Ecto neural progenitor cell (in vitro differentiated cells): Measurements from ENCODE around the gene TCF3.

Experiments used
- DNase-seq: peaks from one replicate; pipeline ENCODE4 v3.0.0-alpha.2; 2018; ENCODE audit warnings: low spot score

TCF3 gene

DNA sequence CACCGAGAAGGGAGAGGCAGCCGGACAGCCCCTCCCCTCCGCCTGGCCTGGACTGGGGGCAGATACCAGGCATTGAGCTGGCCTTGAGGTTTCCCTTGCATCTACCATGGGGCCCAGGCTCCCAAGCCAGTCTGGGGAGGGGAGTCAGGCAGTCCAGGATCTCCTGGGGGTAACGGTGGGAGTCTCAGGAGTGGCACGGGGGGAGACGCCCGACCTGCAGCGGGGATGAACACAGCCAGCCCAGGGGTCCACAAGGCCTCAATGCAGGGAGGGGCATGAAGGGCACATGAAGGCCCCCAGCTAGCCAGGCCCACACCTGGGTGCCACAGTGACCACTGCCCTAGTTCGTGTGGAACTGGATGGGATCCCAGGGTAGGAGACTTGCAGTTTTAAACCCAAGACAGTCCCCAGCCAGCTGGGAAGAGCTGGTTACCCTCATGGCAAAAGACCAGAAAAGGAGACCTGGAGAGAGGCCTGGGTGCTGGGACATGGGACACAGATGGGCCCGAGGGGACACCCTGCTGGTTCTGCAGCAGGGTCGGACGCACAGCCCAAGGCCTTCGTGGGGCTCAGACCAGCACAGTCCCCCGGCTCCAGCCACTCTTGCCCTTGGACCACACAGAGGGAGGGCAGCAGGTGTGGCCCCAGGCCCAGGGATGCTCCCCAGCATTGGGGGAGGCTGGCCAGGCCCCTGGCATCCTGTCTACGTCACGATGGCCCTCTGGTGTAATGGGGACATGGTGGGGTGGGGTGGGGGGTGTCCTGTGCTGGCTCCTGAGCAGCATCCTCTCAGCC is 42.5 kb downstream of the TCF3 start:
- DNase-seq: no peak

DNA sequence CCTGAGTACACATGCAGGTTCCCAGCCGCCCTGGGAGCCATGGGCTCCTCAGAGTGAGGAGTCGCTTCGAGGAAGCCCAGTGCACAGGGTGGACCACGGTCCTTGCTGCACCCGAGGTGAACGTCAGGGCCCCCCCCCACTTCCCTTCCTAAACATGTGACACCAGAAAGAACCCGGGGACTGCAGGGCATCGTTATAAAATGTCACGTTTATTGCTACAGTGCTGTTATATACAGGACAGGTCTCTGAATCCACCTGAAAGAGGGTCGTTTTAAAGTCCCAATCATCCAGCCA is 43.4 kb downstream of the TCF3 start:
- DNase-seq: no peak

DNA sequence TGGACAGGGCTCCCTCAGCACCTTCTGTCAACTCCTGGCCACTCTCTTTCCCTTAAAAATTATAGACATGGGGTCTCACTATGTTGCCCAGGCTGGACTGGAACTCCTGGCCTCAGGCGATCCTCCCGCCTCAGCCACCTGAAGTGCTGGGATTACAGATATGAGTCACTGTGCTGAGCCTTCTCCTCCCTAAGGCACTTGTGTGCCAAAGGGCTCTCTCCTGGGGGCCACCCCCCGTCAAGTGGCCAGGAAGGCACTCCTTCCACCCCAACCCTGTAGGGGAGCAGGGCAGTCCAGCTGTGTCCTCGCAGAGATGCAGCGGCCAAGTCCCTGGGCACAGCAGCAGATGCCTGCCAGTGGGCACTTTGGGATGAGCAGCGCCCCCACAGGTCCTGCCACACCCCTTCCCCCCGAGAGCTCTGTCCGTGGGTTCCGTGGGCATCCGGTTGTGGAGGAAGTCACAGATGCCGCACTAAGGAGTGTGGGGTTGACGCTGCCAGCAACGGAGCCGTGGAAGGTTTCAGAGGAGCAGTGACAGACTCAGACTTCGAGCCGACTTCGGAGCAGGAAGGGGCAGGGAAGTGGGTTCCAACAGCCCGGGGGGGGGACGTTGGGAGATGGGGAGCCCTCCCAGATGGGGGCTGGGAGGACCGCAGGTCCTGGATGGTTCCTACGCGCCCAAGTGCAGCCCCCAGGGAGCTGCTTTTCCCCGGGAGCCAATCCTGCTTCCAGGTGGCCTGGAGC is 43.9 kb downstream of the TCF3 start:
- DNase-seq: no peak

DNA sequence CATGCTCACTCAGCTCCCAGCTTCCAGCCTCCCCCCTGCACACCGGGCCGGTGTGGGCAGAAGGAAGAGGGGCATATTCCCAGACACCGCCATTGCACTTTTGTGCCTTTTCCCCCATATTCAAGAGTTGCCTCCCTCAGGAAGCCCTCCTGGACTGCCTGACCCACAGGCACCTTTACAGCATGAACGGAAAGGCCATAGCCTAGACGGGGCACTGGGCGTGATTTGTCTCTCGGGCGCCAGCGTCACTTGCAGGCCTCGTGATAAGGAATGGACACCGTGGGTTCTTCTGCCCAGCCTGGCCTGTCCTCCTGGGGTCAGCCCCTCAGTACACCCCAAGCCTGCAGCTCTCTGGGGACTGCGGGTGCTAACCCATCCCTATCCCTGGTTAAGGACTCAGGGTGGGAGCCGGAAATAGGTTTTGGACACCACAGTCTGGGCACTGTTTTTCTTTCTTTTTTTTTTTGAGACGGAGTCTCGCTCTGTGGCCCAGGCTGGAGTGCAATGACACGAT is 46.2 kb downstream of the TCF3 start:
- DNase-seq: no peak

DNA sequence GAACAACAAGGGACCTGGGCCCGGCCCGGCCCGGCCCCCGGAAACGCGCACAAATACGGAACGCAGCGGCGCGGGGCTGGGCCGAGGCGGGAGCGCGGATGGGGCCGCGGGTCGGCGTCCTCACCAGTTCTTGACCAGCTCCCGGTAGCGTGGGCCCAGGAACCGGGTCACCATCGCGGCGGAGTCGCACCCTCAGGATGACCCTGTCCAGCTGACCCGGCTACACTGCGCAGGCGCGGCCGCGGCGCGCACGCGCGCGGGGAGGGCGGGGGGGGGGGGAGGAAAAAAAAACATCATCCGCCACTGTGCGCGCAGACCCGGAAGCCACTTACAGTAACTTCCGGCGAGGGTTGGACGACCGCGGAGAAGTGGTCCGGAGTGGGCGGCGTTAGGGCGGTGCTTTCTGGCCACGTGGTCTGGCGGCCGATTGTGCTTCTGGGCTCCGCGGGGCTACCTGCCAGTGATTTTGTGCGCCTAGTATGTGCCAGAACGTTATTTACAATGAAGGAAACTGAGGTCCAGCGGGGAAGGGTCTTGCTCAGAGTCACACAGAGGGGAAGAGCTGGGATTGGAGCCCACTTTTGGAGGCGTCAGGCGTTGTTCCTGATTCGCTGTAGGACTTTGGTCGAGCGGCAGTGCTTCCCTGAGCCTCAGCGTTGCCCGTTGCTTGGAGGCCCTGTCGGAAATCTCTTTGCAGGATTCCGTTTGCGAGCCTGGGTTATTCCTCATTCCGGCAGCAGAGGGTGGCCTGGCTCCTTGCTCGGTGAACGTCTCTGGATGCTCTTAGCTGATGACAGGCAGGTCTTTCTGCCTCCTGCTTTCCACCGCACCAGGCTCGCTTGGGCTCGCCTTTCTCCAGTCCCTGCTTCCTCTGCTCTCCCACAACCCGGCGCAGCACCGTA is 46.9 kb downstream of the TCF3 start, which contains the start of gene UQCR11:
Gene UQCR11 (minus strand): TSS at position 227 of the 902 bp plus-strand sequence. CDS start 53 bp downstream, at position 174.
- peak; percentile 96 for DNase-seq

DNA sequence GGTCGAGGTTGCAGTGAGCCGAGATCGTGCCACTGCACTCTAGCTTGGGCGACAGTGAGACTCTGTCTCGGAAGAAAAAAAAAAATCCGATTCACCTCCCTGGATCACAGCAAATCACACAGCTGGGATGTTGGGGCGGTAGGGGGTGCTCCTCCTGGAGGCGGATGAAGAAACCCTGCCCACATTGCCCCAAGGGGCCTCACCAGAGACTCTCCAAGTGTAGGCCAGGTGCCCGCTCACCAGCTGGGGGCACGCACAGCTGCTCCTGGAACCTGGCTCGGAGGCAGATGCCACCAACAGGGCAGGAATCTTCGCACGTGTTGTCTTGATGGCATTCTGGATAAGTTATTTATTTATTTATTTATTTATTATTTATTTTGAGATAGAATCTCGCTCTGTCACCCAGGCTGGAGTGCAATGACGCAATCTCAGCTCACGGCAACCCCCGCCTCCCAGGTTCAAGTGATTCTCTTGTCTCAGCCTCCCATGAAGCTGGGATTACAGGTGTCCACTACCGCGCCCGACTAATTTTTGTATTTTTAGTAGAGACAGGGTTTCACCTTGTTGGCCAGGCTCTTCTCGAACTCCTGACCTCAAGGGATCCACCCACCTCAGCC is 50.2 kb downstream of the TCF3 start:
- DNase-seq: no peak

DNA sequence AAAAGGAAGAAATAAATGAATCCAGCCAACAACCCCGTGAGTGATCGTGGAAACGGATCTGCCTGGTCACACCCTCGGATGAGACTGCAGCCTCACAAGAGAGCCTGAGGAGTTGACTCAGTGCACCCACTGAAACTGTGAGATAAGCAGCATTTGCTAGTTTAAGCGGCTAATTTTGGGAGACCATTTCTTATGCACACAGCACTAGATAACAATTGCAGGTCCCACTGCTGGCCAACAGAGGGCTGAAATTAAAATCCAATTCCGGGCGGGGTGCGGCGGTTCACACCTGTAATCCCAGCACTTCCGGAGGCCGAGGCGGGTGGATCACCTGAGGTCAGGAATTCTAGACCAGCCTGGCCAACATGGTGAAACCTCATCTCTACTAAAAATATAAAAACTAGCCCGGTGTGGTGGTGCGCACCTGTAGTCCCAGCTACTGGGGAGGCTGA is 50.8 kb downstream of the TCF3 start:
- DNase-seq: no peak

DNA sequence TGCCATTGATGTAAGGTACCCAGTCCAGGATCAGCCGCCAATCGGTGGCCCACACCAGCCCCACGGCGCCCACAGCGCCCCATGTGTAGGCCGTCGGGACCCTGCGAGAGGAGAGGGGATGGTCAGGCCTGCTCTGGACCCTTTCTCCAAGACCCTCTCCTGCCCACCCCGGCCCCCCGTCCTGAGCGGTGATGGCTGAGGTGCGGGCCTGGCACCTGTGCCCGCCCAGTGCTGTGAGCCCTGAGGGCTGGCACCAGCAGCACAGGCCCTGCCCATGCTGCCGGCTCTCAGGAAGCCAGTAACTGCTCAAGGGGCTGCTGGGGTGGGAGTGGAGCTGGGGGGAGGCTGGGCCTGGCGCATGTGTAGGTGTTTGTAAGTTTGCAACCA is 53.0 kb downstream of the TCF3 start:
- no peak for DNase-seq

DNA sequence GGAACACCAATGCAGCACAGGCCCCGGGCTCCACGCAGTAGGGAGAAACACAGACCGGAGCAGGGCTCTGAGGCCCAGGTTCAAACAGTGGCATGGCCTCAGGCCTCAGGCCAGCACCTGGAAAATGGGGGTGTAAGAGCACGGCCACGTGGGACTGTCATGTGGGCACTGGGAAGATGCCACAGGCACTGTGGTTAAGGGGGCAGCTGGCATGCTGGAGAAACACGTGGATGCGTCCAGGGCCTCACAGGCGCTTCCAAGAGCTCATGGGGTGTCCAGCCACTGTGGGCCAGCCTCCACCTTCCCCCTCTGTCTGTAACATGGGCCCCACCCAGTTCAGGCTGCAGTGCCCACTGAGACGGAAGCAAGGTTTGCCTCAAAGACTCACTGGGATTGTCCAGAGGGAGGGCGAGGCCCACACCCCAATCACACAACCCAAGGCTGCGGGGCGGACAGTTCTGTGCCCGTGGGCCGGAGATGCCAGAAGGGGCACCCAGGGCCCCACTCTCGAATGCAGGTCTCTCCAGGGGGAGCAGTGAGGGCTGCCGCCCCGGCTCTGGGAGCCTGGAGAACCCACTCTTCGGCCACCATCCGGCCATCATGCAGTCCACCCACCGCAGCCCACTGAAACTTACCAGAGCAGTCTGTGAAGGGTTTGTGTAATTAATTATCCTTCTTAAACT is 53.5 kb downstream of the TCF3 start:
- no peak for DNase-seq

DNA sequence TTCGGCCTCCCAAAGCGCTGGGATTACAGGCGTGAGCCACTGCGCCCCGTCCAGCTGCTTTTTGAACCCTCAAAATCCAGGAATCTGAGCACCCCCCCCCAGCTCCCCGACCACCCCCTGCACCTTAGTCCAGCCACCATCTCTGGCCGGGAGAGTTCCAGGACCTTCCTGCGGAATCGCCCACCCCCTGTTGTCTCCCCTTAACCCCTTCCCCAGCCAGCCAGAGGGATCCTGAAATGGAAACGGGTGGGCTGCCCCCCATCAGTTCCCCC is 59.0 kb downstream of the TCF3 start:
- no peak for DNase-seq

DNA sequence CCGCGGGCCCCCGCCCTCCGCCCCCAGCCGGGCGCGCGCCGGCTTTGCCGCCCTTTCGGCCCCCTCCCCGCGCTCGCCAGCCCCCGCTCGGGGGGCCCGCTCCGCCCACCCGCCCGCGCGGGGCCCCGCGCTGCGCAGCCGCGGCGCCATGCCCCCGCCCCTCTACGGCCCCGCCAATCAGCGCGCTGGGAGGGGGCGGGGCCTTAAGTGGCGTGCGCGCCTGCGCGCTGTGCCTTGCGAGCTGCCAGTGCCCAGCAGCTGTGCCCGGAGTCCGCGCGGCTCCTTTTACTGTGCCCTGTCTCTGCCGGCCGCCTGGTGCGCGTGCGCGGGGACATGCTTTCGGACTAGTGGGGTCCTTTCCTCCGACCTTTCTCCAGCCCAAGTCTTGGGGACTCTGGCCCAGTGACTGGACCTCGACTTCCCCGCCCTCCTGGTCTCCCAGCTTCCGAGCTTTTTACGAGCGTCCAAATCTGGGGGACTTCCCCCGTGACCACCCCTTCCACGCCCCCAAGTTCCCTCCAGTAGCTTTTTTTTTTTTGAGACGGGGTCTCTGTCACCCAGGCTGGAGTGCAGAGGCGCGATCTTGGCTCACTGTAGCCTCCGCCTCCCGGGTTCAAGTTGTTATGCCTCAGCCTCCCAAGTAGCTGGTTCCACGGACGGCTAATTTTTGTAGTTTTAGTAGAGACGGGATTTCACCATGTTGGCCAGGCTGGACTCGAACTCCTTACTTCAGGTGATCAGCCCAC is 59.5 kb downstream of the TCF3 start, which contains the start of gene MBD3:
Gene MBD3 (minus strand): TSS at position 111 of the 746 bp plus-strand sequence. CDS start 234 bp downstream, outside the sequence.
- DNase-seq: peak; percentile 95

DNA sequence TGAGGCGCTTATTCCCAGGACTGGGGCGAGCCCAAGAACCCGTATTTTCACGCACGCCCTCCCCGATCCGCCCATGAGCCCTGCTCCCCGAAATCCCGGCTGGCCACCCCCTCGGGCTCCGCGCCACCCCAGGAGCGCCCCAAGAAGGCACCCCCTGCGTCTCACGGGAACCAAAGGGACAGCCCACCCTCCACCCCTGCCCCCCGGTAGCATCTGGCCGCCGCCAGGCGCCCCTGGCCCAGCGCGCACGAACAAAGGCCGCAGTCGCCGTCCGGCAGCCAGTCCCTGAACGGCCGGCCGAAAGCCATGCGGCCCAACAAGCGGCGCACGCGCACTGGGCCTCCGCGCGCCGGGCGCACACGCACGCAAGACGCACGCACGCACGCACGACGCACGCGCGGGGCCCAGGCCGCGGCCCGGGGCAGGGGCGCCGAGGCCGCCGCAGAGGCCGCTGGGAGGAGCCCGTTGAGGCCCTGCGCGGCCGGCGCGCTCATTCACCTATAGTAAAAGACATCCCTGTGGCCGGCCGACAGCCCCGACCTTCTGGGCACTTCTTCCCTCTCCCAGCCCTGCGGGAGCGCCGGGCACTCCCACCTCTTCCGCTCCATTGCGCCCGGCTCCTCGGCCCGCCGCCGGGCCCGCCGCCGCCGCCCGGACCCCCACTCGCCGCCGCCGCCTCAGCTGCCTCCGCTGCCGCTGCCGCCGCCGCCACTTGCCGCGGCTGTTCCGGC is 60.2 kb downstream of the TCF3 start:
- peak; percentile 91 for DNase-seq

DNA sequence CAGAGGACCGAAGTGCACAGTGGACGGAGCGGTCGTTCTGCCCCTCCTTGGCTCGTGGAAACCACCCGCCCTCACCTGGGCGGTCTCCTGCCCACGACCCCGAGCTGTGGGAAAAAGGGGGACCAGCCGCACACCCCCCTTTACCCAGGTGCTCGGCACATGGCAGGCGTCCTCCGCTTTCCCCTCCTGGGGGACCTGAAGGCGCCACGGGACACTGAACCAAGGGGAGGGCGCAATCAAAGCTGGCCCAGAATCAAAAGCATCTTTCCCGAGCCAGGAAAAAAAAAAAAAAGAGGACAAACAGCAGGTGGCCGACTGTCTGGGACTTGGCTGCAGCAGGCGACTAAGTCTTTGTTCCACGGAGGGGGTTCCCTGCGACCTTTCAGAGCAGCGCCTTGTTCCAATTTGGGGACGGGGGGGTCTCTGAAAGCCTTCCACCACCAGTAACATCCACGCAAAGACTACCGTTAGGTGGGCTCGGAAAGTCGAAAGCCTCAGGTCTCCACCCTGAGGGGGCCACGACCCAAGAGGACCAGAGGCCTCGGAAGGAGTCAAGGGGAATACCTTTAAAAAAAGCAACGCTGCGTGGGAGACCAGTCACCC is 60.9 kb downstream of the TCF3 start:
- DNase-seq: peak; percentile 58

DNA sequence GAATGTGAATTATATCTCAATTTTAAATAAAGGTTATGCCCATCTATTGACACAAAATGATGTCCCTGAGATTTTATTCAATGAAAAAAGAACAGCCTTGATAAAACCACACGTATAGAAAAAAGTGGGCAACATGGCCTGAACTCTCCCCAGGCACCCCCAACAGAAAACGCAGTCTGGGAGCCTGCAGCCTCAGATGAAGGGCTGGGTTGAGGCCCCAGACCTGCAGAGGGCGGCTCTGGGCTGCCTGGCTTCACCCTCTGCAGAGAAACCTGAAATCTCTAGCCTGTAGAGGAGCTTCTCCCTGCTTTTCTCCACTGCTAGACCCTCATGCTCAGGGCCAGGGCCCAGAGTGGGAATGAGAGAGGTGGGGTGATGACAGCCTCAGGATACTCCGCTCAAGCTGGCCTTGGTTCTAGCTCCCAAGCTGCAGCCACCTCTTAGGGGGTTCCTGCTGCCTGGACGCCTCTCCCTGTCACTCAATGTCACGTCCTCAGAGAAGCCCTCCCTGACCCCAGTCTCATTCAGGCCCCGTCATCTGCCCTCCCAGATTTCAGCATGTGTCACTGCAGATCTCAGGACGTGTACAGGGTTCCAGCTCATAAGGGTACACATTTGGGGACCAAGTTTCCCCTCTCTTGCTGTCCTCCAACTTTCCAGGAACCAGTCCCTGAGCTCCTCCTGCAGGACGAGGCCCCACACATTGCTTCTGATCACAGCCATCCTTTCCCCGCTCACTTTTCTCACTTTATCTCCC is 61.6 kb downstream of the TCF3 start:
- peak; percentile 62 for DNase-seq

DNA sequence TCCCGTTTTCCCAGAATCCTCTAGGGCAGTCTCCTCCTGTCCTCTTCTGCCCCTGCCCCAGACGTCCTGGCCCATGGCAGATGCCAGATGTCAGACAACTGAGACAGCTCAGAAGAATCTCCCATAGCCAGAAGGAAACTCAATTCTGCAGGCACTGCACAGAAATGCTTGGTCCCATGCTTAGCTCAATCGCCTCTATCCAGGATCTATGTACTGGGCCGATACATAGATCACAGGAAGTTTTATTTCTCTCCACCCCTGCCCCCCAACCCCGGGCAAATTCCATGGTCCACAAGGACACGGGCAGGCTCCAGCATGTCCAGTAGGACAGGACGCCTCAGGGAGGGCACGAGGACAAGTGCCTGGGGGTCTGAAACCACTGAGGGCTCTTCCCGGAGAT is 64.5 kb downstream of the TCF3 start:
- no peak for DNase-seq

DNA sequence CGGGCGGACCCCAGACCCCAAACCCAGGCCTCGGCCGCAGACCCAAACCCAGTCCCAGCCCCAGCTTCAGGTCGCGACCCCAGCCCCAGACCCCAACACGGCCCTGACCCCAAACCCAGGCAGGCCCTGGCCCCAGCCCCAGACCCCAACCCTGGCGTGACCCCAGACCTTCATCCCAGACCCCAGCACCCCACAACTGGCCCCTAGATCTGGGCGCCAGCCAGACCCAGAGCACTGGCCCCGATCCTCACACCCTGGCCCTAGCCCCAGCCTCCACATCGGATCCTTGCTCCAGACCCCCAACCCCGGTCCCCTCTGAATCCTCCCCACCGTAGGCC is 67.2 kb downstream of the TCF3 start:
- DNase-seq: no peak

DNA sequence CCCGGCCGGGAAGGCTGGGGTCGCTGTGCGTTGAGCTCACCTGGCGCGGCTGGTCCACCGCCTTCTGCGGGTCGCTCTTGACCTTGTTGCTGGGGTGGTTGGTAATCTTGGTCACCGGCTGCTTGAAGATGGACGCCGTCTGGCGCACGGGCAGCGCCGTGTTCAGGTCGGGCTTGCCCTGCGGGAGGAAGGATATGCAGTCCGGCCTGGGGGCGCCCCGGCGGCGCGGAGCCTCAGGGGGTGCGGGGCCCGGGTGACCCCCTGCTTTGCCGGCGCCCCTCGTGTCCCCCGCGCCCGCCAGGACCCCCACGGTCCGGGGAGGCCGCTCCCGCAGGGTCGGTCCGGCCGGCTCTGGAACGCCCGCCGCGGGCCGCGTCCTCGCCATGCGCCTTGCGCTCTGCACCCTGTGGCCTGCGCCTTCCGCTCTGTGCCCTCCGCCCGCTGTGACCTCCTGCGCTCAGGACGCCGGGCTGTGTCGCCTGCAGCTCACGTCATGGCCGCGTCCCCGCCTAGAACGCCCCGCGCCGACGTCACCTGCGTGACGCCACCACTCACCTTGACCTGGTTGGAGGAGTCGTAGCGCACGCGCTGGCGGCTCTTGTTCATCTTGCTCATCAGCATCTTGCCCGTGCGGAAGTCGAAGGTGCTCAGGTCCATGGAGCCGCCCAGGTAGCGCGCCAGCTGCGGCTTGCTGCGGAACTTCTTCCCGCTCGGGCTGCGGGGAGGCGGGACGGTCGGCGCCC is 67.7 kb downstream of the TCF3 start:
- DNase-seq: no peak

DNA sequence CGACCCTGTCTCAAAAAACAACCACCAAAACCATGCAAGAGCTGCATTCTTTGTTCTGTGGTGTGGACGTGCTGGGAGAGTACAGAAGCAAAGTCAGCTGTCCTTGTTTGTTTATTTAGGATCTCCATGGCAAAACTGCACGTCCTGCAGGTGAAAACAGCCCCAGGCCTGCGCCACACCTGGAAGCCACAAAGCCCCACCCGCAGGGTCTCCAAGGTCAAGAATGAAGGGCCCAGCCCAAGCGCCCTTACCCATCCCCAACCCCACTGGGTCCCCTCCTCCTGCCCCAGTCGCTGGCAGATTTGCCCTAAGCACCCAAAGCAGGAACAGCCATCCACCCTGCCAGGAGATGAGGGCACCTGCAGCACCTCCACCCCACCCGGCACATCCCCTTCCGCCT is 70.2 kb downstream of the TCF3 start:
- no peak for DNase-seq
